Transverse colon (tissue), 3 donors: ENCODE data around the gene NECAP2.

Experiments
- CTCF ChIP-seq, 5 experiments: fragments of 200-600 bp in 3 of 5; fragments of 450-650 bp in 2 of 5; sonication (generic) in 3 of 5; IDR thresholded peaks; 1 replicate in 2 of 5; 2 replicates in 3 of 5; pipeline ENCODE4 v1.5.1; 2016 to 2017; ENCODE audit warnings: antibody characterized with exemption in 5 of 5, inconsistent platforms in 3 of 5, mild to moderate bottlenecking in 2 of 5, moderate library complexity in 1 of 5
- EP300 ChIP-seq: sonication (generic); formaldehyde crosslinking; IDR thresholded peaks from one replicate; pipeline ENCODE4 v1.6.1; 2017; ENCODE audit warnings: antibody characterized with exemption, low read depth
- POLR2A ChIP-seq: fragments of 450-650 bp; IDR thresholded peaks from one replicate; pipeline ENCODE4 v1.6.1; 2016; ENCODE audit warnings: antibody characterized with exemption, mild to moderate bottlenecking, moderate library complexity

GRCh38 chr1:16392740-16393569 is 47.6 kb upstream of the NECAP2 start:
- TF ChIP-seq POLR2A (no peak), CTCF (IDR thresholded peaks at IDR 0.05) (no peak), EP300 (no peak)
